Esophagus (tissue), 2 donors: ENCODE results near the gene TOR1AIP2. TPM values are rescaled to one million over a fixed set of nuclear protein-coding genes. Genes with fewer than 3 reads are reported as not detected.

ENCODE experiments used
- H3K27ac ChIP-seq, 2 donors: one replicate each; pipeline ENCODE4 v1.5.1; 2013; ENCODE audit warnings: low read depth in 2 of 2, mild to moderate bottlenecking in 2 of 2, inconsistent platforms in 1 of 2, low read length in 1 of 2, moderate library complexity in 1 of 2
- H3K27me3 ChIP-seq, 2 donors: one replicate each; pipeline ENCODE4 v1.6.1; 2013; ENCODE audit warnings: low read length in 2 of 2, control low read depth in 1 of 2, mild to moderate bottlenecking in 1 of 2; ENCODE audit not compliant: insufficient read depth in 2 of 2, control insufficient read depth in 1 of 2
- H3K36me3 ChIP-seq, 2 donors: one replicate each; pipeline ENCODE4 v1.6.1; 2013; ENCODE audit warnings: low read length in 1 of 2; ENCODE audit not compliant: control insufficient read depth in 2 of 2, insufficient read depth in 2 of 2
- H3K4me1 ChIP-seq, 2 donors: one replicate each; pipeline ENCODE4 v1.6.1; 2013; ENCODE audit warnings: low read length in 1 of 2; ENCODE audit not compliant: control insufficient read depth in 2 of 2, insufficient read depth in 2 of 2
- H3K4me3 ChIP-seq, 2 donors: one replicate each; pipeline ENCODE4 v1.5.1; 2013; ENCODE audit warnings: low read length in 2 of 2, mild to moderate bottlenecking in 2 of 2, low read depth in 1 of 2, moderate library complexity in 1 of 2
- H3K9me3 ChIP-seq, 2 donors: one replicate each; pipeline ENCODE4 v1.6.1; 2013; ENCODE audit warnings: mild to moderate bottlenecking in 2 of 2, low read depth in 1 of 2, low read length in 1 of 2, moderate library complexity in 1 of 2; ENCODE audit not compliant: control insufficient read depth in 2 of 2, insufficient read depth in 1 of 2
- WGBS, 2 donors: extraction: QIAGEN DNeasy Blood & Tissue Kit; methylation state at CpG; one replicate each; pipeline ENCODE4 v1.1.7; 2013; 5-methylcytosine and 5-hydroxymethylcytosine counted together
- polyA plus RNA-seq, 2 donors: library from polyadenylated mRNA; stranded (reverse); fragments of 200-250 nt; gene quantifications; one replicate each; pipeline ENCODE4 v1.2.3, GENCODE V29; 2013
- donor health status: healthy with polysubstance abuse.
- donor health status: Bipolar disorder and iron deficiency.

The TOR1AIP2 gene
- polyA plus RNA-seq, 2 donors = 8.1 to 20.6 TPM

- Histone ChIP-seq H3K36me3 (no peaks in the 10 kb centered on the region), H3K4me1 (no peaks in the 10 kb centered on the region), H3K9me3 (no peaks in the 10 kb centered on the region), H3K27ac (no peak overlapping the region), H3K4me3 (no peak overlapping the region), H3K27me3 (no peaks in the 10 kb centered on the region)
- WGBS, 2 donors = 88 to 90% methylated on average over 4 of the region's 4 CpGs
Observed at GRCh38 chr1:179793281-179793680, 84.3 kb downstream of the TOR1AIP2 start.

Other genes starting within 250 kb of the TOR1AIP2 start
- under 1 TPM in 1 of 2 donors, not detected in 1; 0.01 TPM for gene FAM163A, start 134.5 kb downstream of the TOR1AIP2 start, polyA plus RNA-seq
- gene TOR1AIP1, start 4.5 kb upstream of the TOR1AIP2 start, polyA plus RNA-seq = 10 to 100 TPM; 13.8 to 19.5 TPM
- gene CEP350, start 77.0 kb upstream of the TOR1AIP2 start, polyA plus RNA-seq = 1 to 10 TPM; 5.0 to 5.2 TPM